ENCODE results near the gene SCGN.

DNA sequence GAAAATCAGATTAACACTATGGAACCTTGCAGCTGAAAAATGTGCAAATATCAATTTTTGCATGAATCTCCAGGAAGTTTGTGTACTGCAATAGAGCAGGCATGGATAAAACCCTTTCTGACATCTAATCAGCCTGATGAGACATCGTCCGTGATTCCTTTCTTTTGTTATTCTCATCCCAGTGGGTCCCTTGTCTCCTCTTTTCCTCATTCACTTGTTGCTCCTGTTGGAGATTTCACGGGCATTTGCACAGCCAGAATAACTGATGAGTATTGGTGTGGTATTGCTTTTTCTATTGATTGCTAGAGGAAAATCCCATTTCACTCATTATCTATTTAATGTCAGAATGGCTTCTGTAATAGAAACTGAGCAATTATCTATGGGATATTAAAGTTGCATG is 39.9 kb downstream of the SCGN start:
- TF ChIP-seq POLR2A (IDR thresholded peaks at IDR 0.05) (no peak), POLR2AphosphoS5 (IDR thresholded peaks at IDR 0.05) (no peak)
- TF ChIP-seq, protein P1, sequence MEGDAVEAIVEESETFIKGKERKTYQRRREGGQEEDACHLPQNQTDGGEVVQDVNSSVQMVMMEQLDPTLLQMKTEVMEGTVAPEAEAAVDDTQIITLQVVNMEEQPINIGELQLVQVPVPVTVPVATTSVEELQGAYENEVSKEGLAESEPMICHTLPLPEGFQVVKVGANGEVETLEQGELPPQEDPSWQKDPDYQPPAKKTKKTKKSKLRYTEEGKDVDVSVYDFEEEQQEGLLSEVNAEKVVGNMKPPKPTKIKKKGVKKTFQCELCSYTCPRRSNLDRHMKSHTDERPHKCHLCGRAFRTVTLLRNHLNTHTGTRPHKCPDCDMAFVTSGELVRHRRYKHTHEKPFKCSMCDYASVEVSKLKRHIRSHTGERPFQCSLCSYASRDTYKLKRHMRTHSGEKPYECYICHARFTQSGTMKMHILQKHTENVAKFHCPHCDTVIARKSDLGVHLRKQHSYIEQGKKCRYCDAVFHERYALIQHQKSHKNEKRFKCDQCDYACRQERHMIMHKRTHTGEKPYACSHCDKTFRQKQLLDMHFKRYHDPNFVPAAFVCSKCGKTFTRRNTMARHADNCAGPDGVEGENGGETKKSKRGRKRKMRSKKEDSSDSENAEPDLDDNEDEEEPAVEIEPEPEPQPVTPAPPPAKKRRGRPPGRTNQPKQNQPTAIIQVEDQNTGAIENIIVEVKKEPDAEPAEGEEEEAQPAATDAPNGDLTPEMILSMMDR (IDR thresholded peaks at IDR 0.05) = no peak

All from gastroesophageal sphincter (tissue), 3 donors.